ENCODE results near the gene XPO1. TPM values are rescaled to one million over a fixed set of nuclear protein-coding genes. Genes with fewer than 3 reads are reported as not detected.
"Not testable (repeated sequence)": the region's sequence is repeated elsewhere in the genome, so short reads cannot be mapped to it uniquely, and the experiment has no call there.

The XPO1 gene
- polyA plus RNA-seq, 6 donors from 2014 or later = 32.3 to 54.2 (median 42.3) TPM

DNA sequence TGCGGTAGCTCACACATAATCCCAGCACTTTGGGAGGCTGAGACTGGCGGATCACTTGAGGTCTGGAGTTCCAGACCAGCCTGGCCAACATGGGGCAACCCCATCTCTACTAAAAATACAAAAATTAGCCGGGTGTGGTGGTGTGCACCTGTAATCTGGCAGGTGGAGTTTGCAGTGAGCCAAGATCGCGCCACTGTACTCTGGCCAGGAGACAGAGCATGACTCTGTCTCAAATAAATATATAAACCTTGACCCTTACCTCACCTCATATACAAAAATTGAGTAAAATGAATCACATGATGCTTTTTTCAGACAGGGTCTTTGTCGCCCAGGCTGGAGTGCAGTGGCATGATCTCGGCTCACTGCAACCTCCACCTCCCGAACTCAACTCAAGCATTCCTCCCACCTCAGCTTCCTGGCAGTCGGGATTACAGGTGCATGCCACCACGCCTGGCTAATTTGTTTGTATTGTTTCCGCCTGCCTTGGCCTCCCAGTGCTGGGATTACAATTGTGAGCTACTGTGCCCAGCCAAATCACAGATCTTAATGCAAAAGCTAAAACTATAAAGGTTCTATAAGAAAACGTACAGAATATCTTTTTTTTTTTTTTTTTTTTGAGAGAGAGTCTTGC lies 25.3 kb downstream of the XPO1 start:
- H3K27me3 Mint-ChIP-seq = no peaks in the 10 kb centered on the region
- H3K9me3 Mint-ChIP-seq = no peaks in the 10 kb centered on the region
- peaks cover 0 to 18% of the 10 kb centered on the region in 2 donors for H3K36me3 Mint-ChIP-seq
- ATAC-seq (ENCODE audit: low read depth in 2 of 2) (no peak), DNase-seq (no peak)
- no peak overlapping the region for H3K4me3 Mint-ChIP-seq
- H3K27ac Mint-ChIP-seq = peak overlapping the region in 4 of 6 donors; percentile 58 to 96 (median 81)
- H3K4me1 Mint-ChIP-seq = peaks cover 0 to 9% (median 8%) of the 10 kb centered on the region in 3 donors

GRCh38 chr2:61510674-61511671 lies 27.2 kb downstream of the XPO1 start:
- no peak overlapping the region for H3K4me3 Mint-ChIP-seq
- no peaks in the 10 kb centered on the region for H3K27me3 Mint-ChIP-seq
- no peaks in the 10 kb centered on the region for H3K9me3 Mint-ChIP-seq
- H3K4me1 Mint-ChIP-seq = peaks cover 0 to 15% (median 11%) of the 10 kb centered on the region in 3 donors
- H3K36me3 Mint-ChIP-seq = peaks cover 0 to 14% of the 10 kb centered on the region in 2 donors
- DNase-seq (no peak), ATAC-seq (ENCODE audit: low read depth in 2 of 2) (no peak)
- H3K27ac Mint-ChIP-seq = peak overlapping the region in 3 of 6 donors; percentile 63 to 90 (median 78)

DNA sequence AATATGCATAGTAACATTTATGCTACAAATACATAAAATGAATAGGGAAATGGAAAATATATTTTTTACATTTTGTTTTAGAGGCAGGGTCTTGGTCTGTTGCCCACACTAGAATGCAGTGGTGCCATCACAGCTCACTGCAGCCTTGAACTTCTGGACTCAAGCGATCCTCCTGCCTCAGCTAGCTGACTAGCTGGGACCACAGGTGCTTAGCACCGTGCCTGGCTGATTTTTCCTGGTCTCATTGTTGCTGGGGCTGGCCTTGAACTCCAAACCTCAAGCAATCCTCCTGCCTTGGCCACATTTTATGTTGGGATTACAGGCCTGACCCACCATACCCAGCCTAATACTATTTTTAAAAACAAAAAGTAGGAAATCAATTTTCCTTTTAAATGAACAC lies 33.2 kb downstream of the XPO1 start:
- DNase-seq = no peak
- Mint-ChIP-seq H3K4me3 (no peak overlapping the region), H3K36me3 (peaks cover 0 to 11% of the 10 kb centered on the region in 2 donors), H3K9me3 (no peaks in the 10 kb centered on the region), H3K27me3 (no peaks in the 10 kb centered on the region), H3K27ac (peak overlapping the region in 1 of 6 donors; percentile 50), H3K4me1 (peaks cover 0 to 15% (median 7%) of the 10 kb centered on the region in 3 donors)
- no peak for ATAC-seq (ENCODE audit: low read depth in 2 of 2)

- Mint-ChIP-seq H3K27ac (no peak overlapping the region), H3K9me3 (no peaks in the 10 kb centered on the region), H3K27me3 (no peaks in the 10 kb centered on the region), H3K4me1 (peaks cover 5 to 8% (median 6%) of the 10 kb centered on the region in 3 donors), H3K36me3 (peaks cover 0 to 16% of the 10 kb centered on the region in 2 donors), H3K4me3 (peak overlapping the region in 1 of 8 donors; percentile 47)
- ATAC-seq (ENCODE audit: low read depth in 2 of 2) (no peak), DNase-seq (no peak)
Measured at GRCh38 chr2:61499060-61499459, 39.1 kb downstream of the XPO1 start.

DNA sequence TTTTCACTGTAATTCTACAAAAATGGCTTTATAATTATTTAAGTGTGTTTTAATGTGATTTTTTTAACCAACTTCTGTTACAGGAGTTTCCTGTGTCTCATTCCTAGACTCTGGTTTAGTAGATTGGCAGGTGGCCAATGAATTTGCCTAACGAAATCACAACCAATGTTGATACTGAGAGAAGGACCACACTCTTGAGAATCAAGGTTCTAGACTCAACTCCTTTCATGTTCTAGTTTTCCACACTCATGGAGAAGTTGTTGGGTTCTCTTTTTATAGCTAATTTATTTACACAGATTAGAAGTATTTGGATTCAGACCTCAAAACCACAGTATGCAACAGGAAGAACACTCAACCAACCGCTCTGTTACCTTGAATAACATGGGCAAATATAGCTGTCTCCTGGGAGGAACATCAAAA lies 44.6 kb downstream of the XPO1 start:
- ATAC-seq (ENCODE audit: low read depth in 2 of 2) = no peak
- Mint-ChIP-seq H3K4me1 (peaks cover 8 to 12% (median 12%) of the 10 kb centered on the region in 3 donors), H3K36me3 (peaks cover 0 to 15% of the 10 kb centered on the region in 2 donors), H3K27me3 (no peaks in the 10 kb centered on the region), H3K27ac (peak overlapping the region in 4 of 6 donors; percentile 34 to 92 (median 65)), H3K4me3 (peak overlapping the region in 1 of 8 donors; percentile 32), H3K9me3 (no peaks in the 10 kb centered on the region)
- no peak for DNase-seq

GRCh38 chr2:61492476-61492875 lies 45.7 kb downstream of the XPO1 start:
- H3K27ac Mint-ChIP-seq = peak overlapping the region in 1 of 6 donors; percentile 34
- ATAC-seq (ENCODE audit: low read depth in 2 of 2) = no peak

DNA sequence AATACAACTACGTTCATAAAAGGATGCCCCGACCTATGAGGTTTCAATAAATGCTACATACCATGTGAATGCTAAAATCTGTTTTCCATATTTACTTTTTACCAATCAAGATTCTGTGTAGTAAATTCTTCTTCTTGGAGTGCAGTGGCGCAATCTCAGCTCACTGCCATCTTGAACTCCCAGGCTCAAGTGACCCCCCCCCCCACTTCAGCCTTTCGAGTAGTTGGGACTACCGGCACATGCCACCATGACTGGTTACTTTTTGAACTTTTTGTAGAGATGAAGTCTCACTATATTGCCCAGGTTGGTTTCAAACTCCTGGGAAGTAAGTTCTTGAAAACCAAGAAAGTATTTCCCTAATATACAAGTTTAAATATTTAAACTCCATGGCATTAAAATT lies 52.9 kb downstream of the XPO1 start:
- H3K36me3 Mint-ChIP-seq = peaks cover 10% of the 10 kb centered on the region in 2 donors

More at GRCh38 chr2:61492476-61492875, 45.7 kb downstream of the XPO1 start:
- DNase-seq = no peak
- H3K4me3 Mint-ChIP-seq = no peak overlapping the region
- H3K27me3 Mint-ChIP-seq = no peaks in the 10 kb centered on the region
- H3K9me3 Mint-ChIP-seq = no peaks in the 10 kb centered on the region
- peaks cover 0 to 23% of the 10 kb centered on the region in 2 donors for H3K36me3 Mint-ChIP-seq
- H3K4me1 Mint-ChIP-seq = peaks cover 8 to 12% (median 12%) of the 10 kb centered on the region in 3 donors

GRCh38 chr2:61478086-61478485 lies 60.1 kb downstream of the XPO1 start:
- Mint-ChIP-seq H3K27ac (peak overlapping the region in 1 of 6 donors; percentile 51), H3K27me3 (no peaks in the 10 kb centered on the region), H3K36me3 (peaks cover 0 to 2% of the 10 kb centered on the region in 2 donors)

More for the DNA sequence above, 52.9 kb downstream of the XPO1 start:
- H3K4me1 Mint-ChIP-seq = no peaks in the 10 kb centered on the region
- no peaks in the 10 kb centered on the region for H3K9me3 Mint-ChIP-seq
- H3K27me3 Mint-ChIP-seq = no peaks in the 10 kb centered on the region
- H3K27ac Mint-ChIP-seq = peak overlapping the region in 1 of 6 donors; percentile 24
- ATAC-seq (ENCODE audit: low read depth in 2 of 2) (no peak), DNase-seq (no peak)
- no peak overlapping the region for H3K4me3 Mint-ChIP-seq

DNA sequence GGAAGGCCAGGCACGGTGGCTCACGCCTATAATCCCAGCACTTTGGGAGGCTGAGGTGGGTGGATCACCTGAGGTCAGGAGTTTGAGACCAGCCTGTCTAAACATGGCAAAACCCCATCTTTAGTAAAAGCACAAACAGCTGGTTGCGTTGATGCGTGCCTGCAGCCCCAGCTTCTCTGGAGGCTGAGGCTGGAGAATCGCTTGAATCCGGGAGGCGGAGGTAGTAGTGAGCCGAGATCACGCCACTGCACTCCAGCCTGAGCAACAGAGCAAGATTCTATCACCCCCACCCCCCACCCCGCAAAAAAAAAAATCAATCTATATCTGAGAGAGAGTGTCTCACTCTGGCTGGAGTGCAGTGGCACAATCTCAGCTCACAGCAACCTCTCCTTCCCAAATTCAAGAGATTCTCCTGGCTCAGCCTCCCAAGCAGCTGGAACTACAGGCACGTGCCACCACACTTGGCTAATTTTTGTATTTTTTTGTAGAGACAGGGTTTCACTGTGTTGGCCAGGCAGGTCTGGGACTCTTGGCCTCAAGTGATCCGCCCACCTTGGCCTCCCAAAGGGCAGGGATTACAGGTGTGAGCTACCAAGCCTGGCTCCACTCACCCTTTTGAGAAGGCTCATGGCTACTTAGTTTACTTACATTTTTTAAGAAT lies 61.1 kb downstream of the XPO1 start:
- H3K27ac Mint-ChIP-seq = peak overlapping the region in 4 of 6 donors; percentile 29 to 76 (median 62)
- DNase-seq; H3K36me3 Mint-ChIP-seq; H3K4me3 Mint-ChIP-seq; H3K9me3 Mint-ChIP-seq; ATAC-seq (ENCODE audit: low read depth in 2 of 2); H3K27me3 Mint-ChIP-seq: not testable (repeated sequence)
- peaks cover 3 to 15% (median 4%) of the 10 kb centered on the region in 3 donors for H3K4me1 Mint-ChIP-seq

More at GRCh38 chr2:61478086-61478485, 60.1 kb downstream of the XPO1 start:
- peaks cover 0 to 9% (median 0%) of the 10 kb centered on the region in 3 donors for H3K4me1 Mint-ChIP-seq
- ATAC-seq (ENCODE audit: low read depth in 2 of 2) = no peak
- no peak for DNase-seq
- H3K4me3 Mint-ChIP-seq = no peak overlapping the region
- no peaks in the 10 kb centered on the region for H3K9me3 Mint-ChIP-seq

DNA sequence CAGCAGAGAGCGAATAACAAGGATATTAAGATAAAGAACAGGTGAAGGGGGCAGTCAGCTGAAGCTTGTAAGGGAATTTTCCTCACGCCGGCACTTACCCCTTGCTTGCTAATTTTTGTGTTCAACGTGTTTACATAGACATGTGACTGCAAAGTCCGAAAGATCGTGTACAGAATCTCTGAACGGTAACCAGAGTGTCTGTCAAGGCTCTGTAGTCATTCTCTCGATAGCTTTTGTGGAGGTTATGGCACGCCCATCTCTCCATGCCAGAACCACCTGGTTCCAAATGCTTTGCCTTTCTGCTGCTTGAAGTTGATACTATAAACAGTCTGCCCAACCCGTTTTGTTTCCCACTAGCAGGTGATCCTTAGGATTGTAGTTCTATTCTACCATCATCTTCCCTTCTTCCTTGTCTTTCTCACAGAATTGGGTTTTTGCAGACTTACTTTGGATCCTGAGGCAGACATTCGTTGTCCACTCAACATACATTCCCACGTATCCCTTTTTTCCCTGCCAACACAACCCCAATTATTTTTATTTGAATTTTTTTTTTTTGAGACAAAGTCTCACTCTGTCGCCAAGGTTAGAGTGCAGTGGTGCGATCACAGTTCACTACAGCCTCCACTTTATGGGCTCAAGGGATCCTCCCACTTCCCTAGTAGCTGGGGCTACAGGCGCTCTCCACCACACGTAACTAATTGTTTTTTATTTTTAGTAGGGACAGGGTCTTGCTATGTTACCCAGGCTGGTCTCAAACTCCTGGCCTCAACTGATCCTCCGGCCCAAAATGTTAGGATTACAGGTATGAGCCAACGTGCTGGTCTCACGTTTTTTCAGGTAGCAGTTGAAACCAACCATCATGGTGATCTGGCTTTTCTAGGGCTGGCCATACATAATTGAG lies 66.0 kb downstream of the XPO1 start:
- peak overlapping the region; percentile 87 to 97 (median 95) for H3K4me3 Mint-ChIP-seq
- peak overlapping the region; percentile 97 to 100 (median 99) for H3K27ac Mint-ChIP-seq
- no peaks in the 10 kb centered on the region for H3K36me3 Mint-ChIP-seq
- DNase-seq (no peak), ATAC-seq (ENCODE audit: low read depth in 2 of 2) (peak; percentile 22 to 29)
- H3K9me3 Mint-ChIP-seq = no peaks in the 10 kb centered on the region
- peaks cover 16 to 40% (median 23%) of the 10 kb centered on the region in 3 donors for H3K4me1 Mint-ChIP-seq
- no peaks in the 10 kb centered on the region for H3K27me3 Mint-ChIP-seq

DNA sequence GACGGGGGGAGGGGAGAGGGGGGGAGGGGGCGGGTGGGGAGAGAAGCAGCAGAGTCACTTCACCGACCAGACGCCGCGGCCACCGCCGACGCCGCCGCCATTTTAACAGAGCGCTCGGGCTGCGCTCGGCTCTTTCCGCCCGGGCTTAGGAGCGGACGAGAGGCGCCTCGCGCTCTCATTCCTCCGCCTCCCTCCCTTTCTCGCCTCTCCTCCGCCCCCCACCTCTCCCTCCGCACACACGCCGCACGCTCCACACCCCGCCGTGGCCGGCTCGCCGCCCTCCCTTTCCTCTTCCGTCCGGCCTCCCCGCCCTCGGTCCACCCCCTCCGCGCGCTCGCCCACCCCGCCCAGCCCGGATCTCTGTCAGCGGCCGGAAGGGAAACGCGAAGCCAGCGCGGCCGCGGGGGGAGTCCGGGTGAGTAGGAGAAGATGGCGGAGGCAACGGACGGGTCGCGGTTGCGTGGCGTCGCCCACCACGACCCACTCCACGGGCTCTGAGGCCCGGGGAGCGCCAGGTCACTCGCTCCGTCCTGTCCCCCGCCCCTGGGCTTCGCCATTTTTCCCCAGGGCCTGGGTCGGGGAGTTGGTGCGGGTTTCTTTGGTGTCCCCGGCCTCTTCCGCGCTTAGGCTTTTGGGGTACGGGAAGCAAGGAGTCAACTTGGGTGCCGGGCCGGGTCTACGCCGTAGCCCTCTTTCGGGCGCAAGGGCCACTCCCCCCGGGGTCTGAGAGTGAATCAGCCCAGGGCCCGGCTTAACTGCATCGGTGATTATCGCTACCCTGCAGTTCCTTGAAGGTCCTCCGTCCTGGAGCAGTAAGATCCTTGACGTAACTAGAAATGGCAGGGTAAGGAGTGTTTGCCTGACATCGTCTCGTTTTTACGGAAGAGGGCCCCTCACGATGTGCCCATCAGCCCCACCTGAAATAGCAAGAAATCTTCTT lies 66.9 kb downstream of the XPO1 start, which contains the start of gene USP34:
TSS of gene USP34 (minus strand) at position 123 of the 940 bp plus-strand sequence. CDS start 395 bp downstream, outside the sequence.
- H3K9me3 Mint-ChIP-seq = no peaks in the 10 kb centered on the region
- ATAC-seq (ENCODE audit: low read depth in 2 of 2) = peak; percentile 78
- DNase-seq = peak; percentile 87
- no peaks in the 10 kb centered on the region for H3K36me3 Mint-ChIP-seq
- peak within 1 kb of the TSS; percentile 97 to 100 (median 99) for H3K27ac Mint-ChIP-seq
- H3K4me3 Mint-ChIP-seq = peak within 1 kb of the TSS; percentile 87 to 98 (median 96)
- H3K4me1 Mint-ChIP-seq = peaks cover 16 to 44% (median 23%) of the 10 kb centered on the region in 3 donors
- H3K27me3 Mint-ChIP-seq = no peaks in the 10 kb centered on the region

Measured in naive B cell (primary cell).